HG03469 (cell line): ENCODE measurements around the gene ASPM.
"Not testable (repeated sequence)": the region's sequence is repeated elsewhere in the genome, so short reads cannot be mapped to it uniquely, and the experiment has no call there.

ENCODE experiments used
- ATAC-seq: cut with Tn5 transposase; IDR thresholded peaks from one replicate; pipeline ENCODE4 v1.9.1; 2021; ENCODE audit warnings: mild to moderate bottlenecking, moderate library complexity, moderate number of reproducible peaks; ENCODE audit not compliant: unreplicated experiment

Gene ASPM

GRCh38 chr1:197144570-197145325 lies 1.7 kb downstream of the ASPM start:
- ATAC-seq: no peak

- no peak for ATAC-seq
Observed at GRCh38 chr1:197143276-197143675, 3.2 kb downstream of the ASPM start.

DNA sequence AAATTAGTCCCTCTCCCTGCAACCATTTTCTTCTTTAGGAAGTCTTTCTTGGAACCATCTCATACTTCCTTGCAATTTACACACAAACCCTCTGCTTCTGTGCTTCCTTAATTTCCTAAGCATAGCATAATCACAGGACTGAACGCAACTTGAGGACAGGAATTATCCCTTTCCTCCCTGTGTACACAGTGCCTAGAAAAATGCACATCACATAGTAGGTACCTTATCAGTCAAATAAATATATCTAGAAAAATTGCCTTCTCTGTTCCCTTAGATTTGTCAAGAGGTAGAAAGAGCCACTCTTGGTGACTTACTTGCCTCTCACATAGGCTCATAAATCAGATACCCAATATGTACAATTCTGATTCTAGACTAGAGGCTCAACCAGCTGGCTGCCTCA lies 4.9 kb downstream of the ASPM start:
- no peak for ATAC-seq

- ATAC-seq: no peak
Observed at GRCh38 chr1:197140121-197140520, 6.3 kb downstream of the ASPM start.

DNA sequence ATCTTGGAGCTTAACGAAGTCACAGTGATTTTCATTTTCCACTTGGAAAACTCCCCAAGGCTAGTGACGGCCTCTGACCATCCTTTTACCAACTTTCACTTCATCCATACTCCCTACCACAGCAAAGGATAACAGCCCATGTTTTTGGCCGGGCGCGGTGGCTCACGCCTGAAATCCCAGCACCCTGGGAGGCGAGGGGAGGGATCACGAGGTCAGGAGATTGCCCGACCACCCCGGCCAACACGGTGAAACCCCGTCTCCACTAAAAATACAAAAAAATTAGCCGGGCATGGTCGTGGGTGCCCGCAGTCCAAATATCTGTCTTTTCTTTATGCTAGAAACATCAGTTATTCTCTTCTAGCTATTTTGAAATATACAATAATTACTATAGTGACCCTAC lies 7.3 kb downstream of the ASPM start:
- ATAC-seq: no peak

DNA sequence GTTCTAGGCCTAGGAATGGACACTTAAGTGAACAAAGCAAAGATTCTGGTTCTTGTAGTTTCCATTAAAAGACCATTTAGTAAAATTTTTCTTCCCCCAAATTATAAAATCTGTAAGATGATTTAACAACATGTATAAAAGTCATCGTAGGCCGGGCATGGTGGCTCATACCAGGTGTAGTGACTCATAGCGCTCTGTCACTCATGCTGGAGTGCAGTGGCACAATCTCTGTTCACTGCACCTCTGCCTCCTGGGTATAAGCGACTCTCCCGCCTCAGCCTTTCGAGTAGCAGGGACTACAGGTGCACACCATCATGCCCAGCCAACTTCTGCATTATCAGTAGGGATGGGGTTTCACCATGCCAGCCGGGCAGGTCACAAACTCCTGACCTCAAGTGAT lies 9.1 kb downstream of the ASPM start:
- no peak for ATAC-seq

- no peak for ATAC-seq
Observed at GRCh38 chr1:197130677-197131304, 15.7 kb downstream of the ASPM start.

- ATAC-seq: no peak
Observed at GRCh38 chr1:197129698-197130097, 16.8 kb downstream of the ASPM start.

- ATAC-seq: no peak
Observed at GRCh38 chr1:197127246-197127912, 19.1 kb downstream of the ASPM start.

- ATAC-seq: no peak
Observed at GRCh38 chr1:197126691-197127090, 19.8 kb downstream of the ASPM start.

- ATAC-seq: no peak
Observed at GRCh38 chr1:197124376-197124775, 22.1 kb downstream of the ASPM start.

GRCh38 chr1:197116156-197116555 lies 30.3 kb downstream of the ASPM start:
- no peak for ATAC-seq

DNA sequence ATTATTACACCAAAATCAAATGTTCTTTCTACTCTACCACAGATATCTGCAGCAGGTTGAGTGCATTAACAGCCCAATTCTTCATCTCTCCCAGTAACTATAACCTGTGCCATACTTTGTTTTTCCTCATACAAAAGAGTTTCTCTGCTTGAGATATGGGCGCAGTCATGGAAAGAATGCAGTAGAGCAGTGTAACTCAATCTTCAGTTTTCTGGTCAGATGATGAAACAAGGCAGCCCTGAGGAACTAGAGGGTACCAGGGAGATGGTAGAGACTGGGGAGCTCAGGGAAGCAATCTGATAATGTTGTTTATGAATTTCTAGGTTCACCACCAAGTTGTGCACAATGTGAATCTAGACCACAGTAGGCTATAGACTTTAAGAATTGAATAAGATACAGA lies 39.6 kb downstream of the ASPM start:
- no peak for ATAC-seq

DNA sequence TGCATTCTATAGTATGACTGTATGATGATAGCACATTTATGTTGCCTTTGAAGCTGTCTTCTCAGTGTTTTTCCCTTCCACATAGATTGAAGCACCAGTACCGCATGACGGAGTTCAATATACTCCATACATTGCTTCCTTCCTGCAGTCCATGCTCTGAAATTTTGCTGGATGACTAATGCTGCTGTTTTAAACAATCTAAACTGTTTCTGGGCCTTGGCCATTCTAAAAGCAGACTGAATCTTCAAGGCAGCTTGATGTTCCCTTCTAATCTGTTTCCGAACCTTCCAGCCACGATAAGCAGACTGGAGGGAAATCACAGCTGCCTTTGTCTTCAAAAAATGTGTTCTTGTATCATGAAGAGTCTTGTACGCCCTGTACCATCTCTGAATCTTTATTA lies 43.2 kb downstream of the ASPM start:
- no peak for ATAC-seq

- no peak for ATAC-seq
Observed at GRCh38 chr1:197101978-197102377, 44.5 kb downstream of the ASPM start.

GRCh38 chr1:197100677-197101076 lies 45.8 kb downstream of the ASPM start:
- no peak for ATAC-seq

GRCh38 chr1:197099444-197099843 lies 47.0 kb downstream of the ASPM start:
- no peak for ATAC-seq

DNA sequence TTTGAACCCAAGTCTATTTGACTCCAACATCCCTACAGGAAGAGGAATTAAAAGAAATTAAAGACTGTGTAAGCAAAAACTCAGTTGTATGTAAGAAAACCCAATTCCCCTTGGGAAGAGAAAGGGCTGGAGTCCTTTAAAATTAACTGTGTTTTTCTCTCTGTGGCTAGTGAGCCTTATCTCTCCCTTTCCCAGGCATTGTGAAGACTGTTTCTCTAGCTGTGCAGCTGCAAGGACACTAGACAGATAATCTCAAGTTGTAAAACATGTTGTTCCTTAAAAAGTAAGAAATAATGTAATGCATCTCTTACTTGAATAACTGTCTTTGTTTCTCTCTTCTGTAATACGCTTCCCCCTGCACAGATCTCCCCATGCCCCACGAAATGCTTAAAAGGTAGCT lies 49.5 kb downstream of the ASPM start:
- ATAC-seq: not testable (repeated sequence)

GRCh38 chr1:197096137-197096536 lies 50.3 kb downstream of the ASPM start:
- ATAC-seq: peak; percentile 63

DNA sequence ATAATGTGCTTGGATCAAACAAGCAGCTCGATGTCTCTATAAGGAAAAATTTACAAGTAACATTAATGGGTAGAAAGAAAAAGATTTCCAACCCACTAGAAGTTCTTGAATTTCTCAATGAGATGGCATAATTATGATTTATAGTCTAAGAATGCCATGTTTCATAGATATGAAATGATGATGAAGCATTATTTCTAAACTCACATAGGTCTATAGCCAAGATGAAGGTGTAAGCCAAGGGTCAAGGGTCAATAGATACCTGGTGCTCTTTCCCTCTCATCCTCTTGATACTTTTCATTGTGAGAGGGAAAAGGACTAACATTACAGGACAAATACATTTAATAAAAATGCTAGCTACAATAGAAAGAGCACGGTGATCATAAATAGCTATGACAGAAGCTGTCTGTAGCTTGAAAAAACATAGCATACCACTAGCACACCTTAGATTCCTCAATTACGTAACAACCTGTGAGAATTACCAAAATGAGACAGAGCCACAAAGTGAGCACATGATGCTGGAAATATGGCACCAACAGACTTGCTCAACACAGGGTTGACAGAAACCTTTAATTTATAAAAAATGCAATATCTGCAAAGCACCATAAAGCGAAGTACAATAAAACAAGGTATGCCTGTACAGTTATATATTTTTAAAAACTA lies 53.1 kb downstream of the ASPM start:
- ATAC-seq: no peak

- no peak for ATAC-seq
Observed at GRCh38 chr1:197092491-197093023, 53.9 kb downstream of the ASPM start.
